Karpas-422 (cell line): ENCODE results near the gene PUS7L. TPM values are rescaled to one million over a fixed set of nuclear protein-coding genes. Genes with fewer than 3 reads are reported as not detected.
"Not testable (repeated sequence)": the region's sequence is repeated elsewhere in the genome, so short reads cannot be mapped to it uniquely, and the experiment has no call there.

ENCODE experiments used
- DNase-seq: peaks from one replicate; pipeline ENCODE4 v3.0.0-alpha.2; 2015
- H2AFZ ChIP-seq: fragments of 200-600 bp; sonication (generic); 2 replicates; pipeline ENCODE4 v1.6.1; 2014; ENCODE audit warnings: antibody characterized with exemption, low read length, mixed read lengths
- H3K27ac ChIP-seq: fragments of 200-600 bp; sonication (generic); 2 replicates; pipeline ENCODE4 v1.5.1; 2014; ENCODE audit warnings: mild to moderate bottlenecking, low read length, moderate library complexity
- H3K27me3 ChIP-seq: fragments of 200-600 bp; sonication (generic); 2 replicates; pipeline ENCODE4 v1.6.1; 2014; ENCODE audit warnings: low read length, mixed read lengths
- H3K36me3 ChIP-seq: fragments of 200-600 bp; sonication (generic); 2 replicates; pipeline ENCODE4 v1.6.1; 2014; ENCODE audit warnings: low read length, mixed read lengths; ENCODE audit not compliant: insufficient read depth
- H3K4me1 ChIP-seq: fragments of 200-600 bp; sonication (generic); 2 replicates; pipeline ENCODE4 v1.6.1; 2014; ENCODE audit warnings: mild to moderate bottlenecking, low read length, mixed read lengths
- H3K4me2 ChIP-seq: fragments of 200-600 bp; sonication (generic); 2 replicates; pipeline ENCODE4 v1.6.1; 2014; ENCODE audit warnings: low read length, low read depth, mild to moderate bottlenecking; ENCODE audit not compliant: poor library complexity, severe bottlenecking
- H3K4me3 ChIP-seq: fragments of 200-600 bp; sonication (generic); 2 replicates; pipeline ENCODE4 v1.5.1; 2014; ENCODE audit warnings: mild to moderate bottlenecking, antibody characterized with exemption, low read length, mixed read lengths
- H3K79me2 ChIP-seq: fragments of 200-600 bp; sonication (generic); 2 replicates; pipeline ENCODE4 v1.6.1; 2014; ENCODE audit warnings: mild to moderate bottlenecking, low read length, mixed read lengths
- H3K9ac ChIP-seq: fragments of 200-600 bp; sonication (generic); 2 replicates; pipeline ENCODE4 v1.6.0; 2014; ENCODE audit warnings: low read length
- H3K9me2 ChIP-seq: fragments of 200-600 bp; sonication (generic), shearing (Covaris generic); replicated peaks from 2 replicates; pipeline ENCODE4 v1.6.0; 2014; ENCODE audit warnings: mild to moderate bottlenecking, low read length, moderate library complexity; ENCODE audit not compliant: insufficient read depth
- H3K9me3 ChIP-seq: fragments of 300-700, 200-600 bp; sonication (generic); 2 replicates; pipeline ENCODE4 v1.6.1; 2014; ENCODE audit warnings: low read length, mixed read lengths
- H4K20me1 ChIP-seq: fragments of 200-600 bp; sonication (generic); 2 replicates; pipeline ENCODE4 v1.6.1; 2014; ENCODE audit warnings: mild to moderate bottlenecking, antibody characterized with exemption, low read length, low read depth; ENCODE audit not compliant: insufficient read depth
- total RNA-seq: library from RNA; depleted of rRNA; stranded (reverse); fragments of >200 nt; shearing (Covaris generic); gene quantifications from 2 replicates; pipeline ENCODE4 v1.2.3, GENCODE V29; 2014; ENCODE audit warnings: low replicate concordance

The PUS7L gene
- total RNA-seq, 1 experiment from 2014 or later = 32.2 TPM

DNA sequence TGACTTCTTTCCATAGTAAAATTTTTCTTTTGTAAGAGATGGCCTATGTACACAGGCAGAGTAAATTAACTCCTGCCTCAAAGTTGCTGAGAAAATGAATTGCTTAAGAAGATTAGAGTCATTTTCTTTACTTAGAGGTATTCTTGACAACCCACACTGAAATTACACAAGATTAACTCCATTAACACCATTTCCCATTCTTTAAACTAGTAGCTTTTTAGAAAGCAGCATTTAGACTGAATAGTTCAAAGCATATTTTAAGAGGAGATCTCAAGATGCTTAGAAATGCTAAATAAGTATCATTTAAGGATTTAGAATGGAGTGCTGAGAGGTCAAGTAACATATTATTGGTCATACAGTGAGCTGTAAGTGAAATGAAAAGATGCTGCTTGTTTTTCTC, 35.5 kb downstream of the PUS7L start:
- Histone ChIP-seq H3K4me1 (peaks cover 10% of the 10 kb centered on the region), H3K9me3 (no peaks in the 10 kb centered on the region), H3K4me3 (no peak overlapping the region), H3K27me3 (no peaks in the 10 kb centered on the region), H3K4me2 (no peak overlapping the region), H3K9ac (no peak overlapping the region), H4K20me1 (no peaks in the 10 kb centered on the region), H3K9me2 (no peaks in the 10 kb centered on the region), H2AFZ (no peak overlapping the region), H3K79me2 (no peaks in the 10 kb centered on the region), H3K27ac (no peak overlapping the region), H3K36me3 (peaks cover 8% of the 10 kb centered on the region; the same call in 1 of the 2 replicates)
- DNase-seq = no peak

DNA sequence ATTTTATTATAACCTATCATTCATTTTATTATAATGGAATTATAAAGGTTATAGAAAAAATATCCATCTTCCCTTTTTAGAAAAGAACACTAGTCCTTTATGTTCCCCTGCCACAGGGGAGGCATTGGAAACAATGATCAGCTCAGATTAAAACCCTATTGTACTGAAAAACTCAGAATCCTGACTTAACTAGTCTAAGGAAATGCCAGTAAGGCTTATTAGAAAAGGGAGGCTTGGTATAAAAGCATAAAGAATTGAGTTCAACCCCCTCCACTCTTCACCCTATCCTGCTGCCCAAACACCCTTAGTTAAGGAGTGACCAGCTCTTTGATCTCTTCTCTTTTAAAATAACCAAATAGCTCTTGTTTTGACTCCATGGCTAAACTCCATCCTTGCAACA, 36.0 kb downstream of the PUS7L start:
- no peak for DNase-seq
- no peaks in the 10 kb centered on the region for H4K20me1 ChIP-seq
- H3K9me2 ChIP-seq = no peaks in the 10 kb centered on the region

DNA sequence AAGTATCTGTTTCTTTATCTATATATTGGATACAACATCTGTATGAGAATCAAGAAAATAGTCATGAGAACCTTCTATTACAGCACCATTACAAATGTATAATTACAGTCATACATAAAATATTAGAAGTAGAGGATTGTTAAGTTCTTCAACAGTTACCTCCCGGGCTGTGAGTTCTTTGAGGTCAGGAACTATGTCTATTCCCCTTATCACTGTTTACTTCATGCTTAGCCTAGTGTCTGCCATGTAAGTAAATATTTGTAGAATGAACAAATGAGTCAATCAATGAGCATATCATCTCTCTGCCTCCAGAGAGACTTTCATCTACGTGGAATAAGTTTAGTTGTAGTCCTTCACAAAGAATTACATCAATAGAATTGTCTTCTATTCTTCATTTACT, 47.2 kb downstream of the PUS7L start:
- no peak for DNase-seq
- no peak overlapping the region for H3K4me3 ChIP-seq
- no peaks in the 10 kb centered on the region for H3K27me3 ChIP-seq
- no peaks in the 10 kb centered on the region for H3K79me2 ChIP-seq
- H3K9me2 ChIP-seq = no peaks in the 10 kb centered on the region
- H3K9me3 ChIP-seq = no peaks in the 10 kb centered on the region
- H3K4me2 ChIP-seq = no peak overlapping the region
- H3K4me1 ChIP-seq = peaks cover 3% of the 10 kb centered on the region
- H3K27ac ChIP-seq = no peak overlapping the region
- H2AFZ ChIP-seq = no peak overlapping the region
- no peaks in the 10 kb centered on the region for H4K20me1 ChIP-seq
- H3K36me3 ChIP-seq = no peaks in the 10 kb centered on the region
- no peak overlapping the region for H3K9ac ChIP-seq

More for the DNA sequence above, 36.0 kb downstream of the PUS7L start:
- H3K27me3 ChIP-seq = no peaks in the 10 kb centered on the region
- H3K4me3 ChIP-seq = no peak overlapping the region
- H2AFZ ChIP-seq = no peak overlapping the region
- H3K79me2 ChIP-seq = no peaks in the 10 kb centered on the region
- no peak overlapping the region for H3K9ac ChIP-seq
- H3K27ac ChIP-seq = no peak overlapping the region
- H3K9me3 ChIP-seq = no peaks in the 10 kb centered on the region
- H3K4me2 ChIP-seq = no peak overlapping the region
- H3K4me1 ChIP-seq = peaks cover 16% of the 10 kb centered on the region
- H3K36me3 ChIP-seq = peaks cover 5% of the 10 kb centered on the region; the same call in 1 of the 2 replicates

DNA sequence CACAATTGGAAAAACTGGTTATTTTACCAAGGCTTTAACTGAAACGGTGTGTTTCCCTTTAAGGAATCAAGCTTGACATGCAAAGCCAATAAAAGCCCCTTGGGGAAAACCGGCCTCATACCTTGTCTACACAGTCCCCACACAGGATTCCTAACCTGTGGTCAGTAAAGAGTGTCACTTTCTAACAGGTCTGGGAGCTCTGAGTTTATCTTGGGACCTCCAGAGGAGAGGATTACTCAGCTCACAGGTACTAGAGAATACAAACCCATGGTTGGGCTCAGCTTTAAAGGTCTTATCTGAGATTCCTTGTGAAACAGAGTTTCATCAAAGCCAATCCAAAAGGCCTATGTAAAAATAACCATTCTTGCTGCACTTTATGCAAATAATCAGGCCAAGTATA, 54.8 kb downstream of the PUS7L start:
- H3K9ac ChIP-seq, H3K4me3 ChIP-seq, H3K79me2 ChIP-seq, H3K9me2 ChIP-seq, H3K27ac ChIP-seq, H3K4me2 ChIP-seq, H3K9me3 ChIP-seq, H3K27me3 ChIP-seq, H3K36me3 ChIP-seq, H4K20me1 ChIP-seq, DNase-seq, H2AFZ ChIP-seq, H3K4me1 ChIP-seq: not testable (repeated sequence)

DNA sequence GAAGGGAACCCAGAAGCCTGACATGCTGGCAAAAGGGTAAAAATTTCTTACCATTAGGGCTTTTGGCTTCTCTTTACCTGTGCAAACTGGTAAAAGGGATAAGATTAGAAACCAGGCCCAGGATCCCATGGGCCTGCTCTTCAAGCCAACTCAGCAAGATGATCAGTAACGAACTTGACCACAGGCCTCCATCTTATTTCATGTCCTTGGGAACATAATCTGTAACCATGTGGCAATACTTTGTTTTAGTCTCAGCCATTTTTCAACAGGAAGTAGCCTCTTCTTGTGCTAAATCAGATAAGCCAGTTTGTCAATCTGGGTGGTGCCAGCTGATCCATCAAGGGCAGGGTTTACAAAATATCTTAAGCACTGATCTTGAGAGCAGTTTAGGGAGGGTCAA, 57.4 kb downstream of the PUS7L start:
- not testable (repeated sequence) for H3K27ac ChIP-seq, H2AFZ ChIP-seq, H3K4me2 ChIP-seq, H3K36me3 ChIP-seq, DNase-seq, H3K27me3 ChIP-seq, H3K79me2 ChIP-seq, H3K9me3 ChIP-seq, H3K4me3 ChIP-seq, H3K4me1 ChIP-seq, H4K20me1 ChIP-seq, H3K9me2 ChIP-seq, H3K9ac ChIP-seq

DNA sequence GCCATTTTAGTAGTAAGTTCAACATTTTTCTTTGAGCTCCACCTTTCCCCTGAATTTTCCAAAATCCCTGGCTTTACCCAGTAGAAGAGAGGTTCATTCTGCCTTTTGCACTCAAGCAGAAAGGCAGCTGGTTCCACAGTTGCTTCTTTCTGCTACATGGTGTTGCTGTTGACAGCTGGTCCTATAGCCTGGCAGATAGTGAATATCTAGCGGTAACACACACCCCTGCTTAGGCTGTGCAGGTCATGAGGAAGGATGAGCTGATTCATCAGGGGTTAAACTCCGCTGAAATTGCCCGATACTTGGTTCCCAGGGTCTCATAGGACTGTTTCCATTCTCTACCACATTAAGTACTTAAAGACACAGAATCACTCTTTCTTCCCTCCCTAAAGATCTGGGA, 62.4 kb downstream of the PUS7L start:
- no peak for DNase-seq
- Histone ChIP-seq H3K36me3 (no peaks in the 10 kb centered on the region), H4K20me1 (no peaks in the 10 kb centered on the region), H3K27ac (no peak overlapping the region), H3K9me3 (no peaks in the 10 kb centered on the region), H3K9ac (no peak overlapping the region), H3K9me2 (no peaks in the 10 kb centered on the region), H3K27me3 (no peaks in the 10 kb centered on the region), H3K79me2 (no peaks in the 10 kb centered on the region), H3K4me2 (no peak overlapping the region), H3K4me1 (no peaks in the 10 kb centered on the region), H2AFZ (no peak overlapping the region), H3K4me3 (no peak overlapping the region)

DNA sequence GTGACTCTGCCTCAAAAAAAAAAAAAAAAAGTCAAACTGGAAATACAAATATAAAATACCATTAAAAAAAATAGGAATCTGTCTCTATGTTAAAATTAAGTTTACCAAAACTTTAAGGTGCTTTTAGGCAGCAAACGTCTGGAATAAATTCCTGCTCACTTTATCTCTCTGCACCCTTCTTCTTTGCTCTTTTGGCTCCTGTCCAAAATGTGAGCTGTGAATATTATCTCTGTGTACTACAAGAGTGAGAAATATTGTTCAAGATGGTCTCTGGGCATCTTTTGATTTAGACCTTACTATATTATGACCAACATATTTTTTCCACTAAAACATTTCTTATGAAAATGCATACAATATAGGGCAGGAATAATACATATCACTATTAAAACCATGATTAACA, 63.7 kb downstream of the PUS7L start:
- H3K79me2 ChIP-seq = no peaks in the 10 kb centered on the region
- H3K9me3 ChIP-seq = no peaks in the 10 kb centered on the region
- H3K4me1 ChIP-seq = no peaks in the 10 kb centered on the region
- H3K4me2 ChIP-seq = no peak overlapping the region
- no peak for DNase-seq
- H3K4me3 ChIP-seq = no peak overlapping the region
- H3K36me3 ChIP-seq = no peaks in the 10 kb centered on the region
- no peaks in the 10 kb centered on the region for H3K9me2 ChIP-seq
- H4K20me1 ChIP-seq = no peaks in the 10 kb centered on the region
- H2AFZ ChIP-seq = no peak overlapping the region
- no peak overlapping the region for H3K9ac ChIP-seq
- no peak overlapping the region for H3K27ac ChIP-seq
- H3K27me3 ChIP-seq = no peaks in the 10 kb centered on the region

DNA sequence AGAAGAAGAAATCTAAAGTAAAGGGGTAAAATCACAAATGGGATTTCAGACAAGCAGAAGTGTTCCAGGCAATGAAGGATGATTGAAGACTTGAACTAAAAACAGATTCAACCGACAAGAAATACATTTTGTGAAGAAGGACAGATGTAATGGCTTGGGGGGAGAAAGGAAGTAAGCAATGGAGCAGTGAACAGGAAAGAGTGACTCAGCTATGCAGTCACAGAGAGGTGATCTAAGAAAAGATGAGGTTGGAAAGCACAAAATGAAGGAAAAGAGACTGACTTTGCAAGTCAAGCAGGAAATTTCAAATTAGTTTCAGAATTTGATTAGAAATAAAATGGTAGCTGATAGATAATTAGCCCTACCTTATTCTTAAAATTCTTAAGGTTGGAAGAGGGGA, 66.5 kb downstream of the PUS7L start:
- DNase-seq = no peak
- H3K9me3 ChIP-seq = no peaks in the 10 kb centered on the region
- H3K9me2 ChIP-seq = no peaks in the 10 kb centered on the region
- no peak overlapping the region for H3K4me2 ChIP-seq
- H3K4me3 ChIP-seq = no peak overlapping the region
- no peaks in the 10 kb centered on the region for H3K36me3 ChIP-seq
- H3K4me1 ChIP-seq = no peaks in the 10 kb centered on the region
- H2AFZ ChIP-seq = no peak overlapping the region
- no peak overlapping the region for H3K9ac ChIP-seq
- no peaks in the 10 kb centered on the region for H4K20me1 ChIP-seq
- H3K27ac ChIP-seq = no peak overlapping the region
- no peaks in the 10 kb centered on the region for H3K27me3 ChIP-seq
- no peaks in the 10 kb centered on the region for H3K79me2 ChIP-seq

DNA sequence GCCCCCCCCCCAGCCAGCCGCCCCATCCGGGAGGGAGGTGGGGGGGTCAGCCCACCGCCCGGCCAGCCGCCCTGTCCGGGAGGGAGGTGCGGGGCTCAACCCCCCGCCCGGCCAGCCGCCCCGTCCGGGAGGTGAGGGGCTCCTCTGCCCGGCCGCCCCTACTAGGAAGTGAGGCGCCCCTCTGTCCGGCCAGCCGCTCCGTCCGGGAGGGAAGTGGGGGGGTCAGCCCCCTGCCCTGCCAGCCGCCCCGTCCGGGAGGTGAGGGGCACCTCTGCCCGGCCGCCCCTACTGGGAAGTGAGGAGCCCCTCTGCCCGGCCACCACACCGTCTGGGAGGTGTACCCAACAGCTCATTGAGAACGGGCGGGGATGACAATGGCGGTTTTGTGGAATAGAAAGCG, 73.1 kb downstream of the PUS7L start:
- H2AFZ ChIP-seq, H3K4me1 ChIP-seq, DNase-seq, H3K4me2 ChIP-seq, H3K9me3 ChIP-seq, H3K9ac ChIP-seq, H3K9me2 ChIP-seq, H4K20me1 ChIP-seq, H3K4me3 ChIP-seq, H3K36me3 ChIP-seq, H3K27me3 ChIP-seq, H3K27ac ChIP-seq, H3K79me2 ChIP-seq: not testable (repeated sequence)
